ENCODE results near the gene TXNDC8. TPM values are rescaled to one million over a fixed set of nuclear protein-coding genes. Genes with fewer than 3 reads are reported as not detected.
A peak's percentile ranks its signal among the peaks of the same experiment; 100 is the strongest.

Gene TXNDC8
- total RNA-seq, 1 experiment from 2014 or later = not detected

- ATAC-seq = no peak
- ChIA-PET POLR2A (no interaction called here), CTCF (no interaction called here)
- no peak for TF ChIP-seq TP53 (CRISPR knock-in tag; IDR thresholded peaks at IDR 0.05)
- DNase-seq (ENCODE audit: low spot score) = no peak
- Mint-ChIP-seq H3K27me3 (ENCODE audit: low read depth) (no peaks in the 10 kb centered on the region), H3K4me1 (peaks cover 31% of the 10 kb centered on the region), H3K9me3 (no peaks in the 10 kb centered on the region), H3K4me3 (no peak overlapping the region), H3K36me3 (no peaks in the 10 kb centered on the region), H3K27ac (no peak overlapping the region)
Observed at GRCh38 chr9:110258690-110259091, 79.0 kb downstream of the TXNDC8 start.

- TF ChIP-seq ZNF423 (CRISPR knock-in tag; IDR thresholded peaks at IDR 0.05) = no peak
- TF ChIP-seq E2F4 (CRISPR knock-in tag; IDR thresholded peaks at IDR 0.05; ENCODE audit: borderline replicate concordance, low read depth) = no peak
- no peak for TF ChIP-seq ZNF121 (CRISPR knock-in tag; IDR thresholded peaks at IDR 0.05)
- no peak for TF ChIP-seq GABPB1 (CRISPR knock-in tag; IDR thresholded peaks at IDR 0.05)
- Mint-ChIP-seq H3K4me1 (peaks cover 38% of the 10 kb centered on the region), H3K27me3 (ENCODE audit: low read depth) (no peaks in the 10 kb centered on the region), H3K36me3 (no peaks in the 10 kb centered on the region), H3K4me3 (peak overlapping the region; percentile 98; the same call in 1 of the 2 replicates), H3K9me3 (no peaks in the 10 kb centered on the region), H3K27ac (no peak overlapping the region)
- ATAC-seq = no peak
- CTCF ChIA-PET = interaction anchor here (0.7 to 1.2 kb wide), 2 partner anchors 40 to 74 kb away, joined by 3 read pairs; no protein-coding TSS in a partner anchor
- POLR2A ChIA-PET = interaction anchor here (1.7 kb wide), 1 partner anchor 15 kb away, joined by 6 read pairs; no protein-coding TSS in a partner anchor
- no peak for DNase-seq (ENCODE audit: low spot score)
Observed at GRCh38 chr9:110257956-110258355, 79.7 kb downstream of the TXNDC8 start.

- POLR2A ChIA-PET = interaction anchor here (1.2 to 1.7 kb wide), 2 partner anchors 15 to 84 kb away, joined by 5 to 6 read pairs; no protein-coding TSS in a partner anchor
- no peaks in the 10 kb centered on the region for H3K36me3 Mint-ChIP-seq
- peaks cover 45% of the 10 kb centered on the region for H3K4me1 Mint-ChIP-seq
- no peak for DNase-seq (ENCODE audit: low spot score)
- ATAC-seq = peak; percentile 32
- H3K9me3 Mint-ChIP-seq = no peaks in the 10 kb centered on the region
- no peak for TF ChIP-seq TEAD4 (CRISPR knock-in tag; IDR thresholded peaks at IDR 0.05)
- no peak for TF ChIP-seq NFYB (CRISPR knock-in tag; conservative IDR thresholded peaks at IDR 0.05; ENCODE audit: low read depth)
- TF ChIP-seq ZNF423 (CRISPR knock-in tag; IDR thresholded peaks at IDR 0.05) = no peak
- no peak for TF ChIP-seq FOXP1 (CRISPR knock-in tag; IDR thresholded peaks at IDR 0.05; ENCODE audit: borderline replicate concordance)
- TF ChIP-seq ERG (CRISPR knock-in tag; IDR thresholded peaks at IDR 0.05) = no peak
- no peak for TF ChIP-seq IRF1 (CRISPR knock-in tag; IDR thresholded peaks at IDR 0.05)
- TF ChIP-seq HMGXB4 (CRISPR knock-in tag; IDR thresholded peaks at IDR 0.05) = 0 out of 2 replicates have a peak, but pooled peaks have one; percentile 27
- no peak for TF ChIP-seq ZNF219 (CRISPR knock-in tag; IDR thresholded peaks at IDR 0.05; ENCODE audit: borderline replicate concordance)
- no peak for TF ChIP-seq ATF2 (CRISPR knock-in tag; IDR thresholded peaks at IDR 0.05; ENCODE audit: borderline replicate concordance, low read depth)
- no peak for TF ChIP-seq ZNF138 (CRISPR knock-in tag; conservative IDR thresholded peaks at IDR 0.05)
- TF ChIP-seq ETV6 (CRISPR knock-in tag; IDR thresholded peaks at IDR 0.05) = no peak
- 0 out of 2 replicates have a peak, but pooled peaks have one; percentile 50 for TF ChIP-seq GTF2I (CRISPR knock-in tag; conservative IDR thresholded peaks at IDR 0.05)
- 0 out of 2 replicates have a peak, but pooled peaks have one; percentile 42 for TF ChIP-seq KAT7 (CRISPR knock-in tag; IDR thresholded peaks at IDR 0.05; ENCODE audit: borderline replicate concordance)
- no peak for TF ChIP-seq ZNF232 (CRISPR knock-in tag; IDR thresholded peaks at IDR 0.05)
- TF ChIP-seq RELA (CRISPR knock-in tag; IDR thresholded peaks at IDR 0.05; ENCODE audit: borderline replicate concordance) = no peak
- TF ChIP-seq NFE2L1 (CRISPR knock-in tag; IDR thresholded peaks at IDR 0.05) = peak; percentile 46
- CTCF ChIA-PET = interaction anchor here (0.6 to 1.5 kb wide), 3 partner anchors 39 to 281 kb away, joined by 3 to 6 read pairs (median 3); no protein-coding TSS in a partner anchor
- peak overlapping the region; percentile 98 for H3K4me3 Mint-ChIP-seq
- H3K27ac Mint-ChIP-seq = peak overlapping the region; percentile 90
- no peaks in the 10 kb centered on the region for H3K27me3 Mint-ChIP-seq (ENCODE audit: low read depth)
Observed at GRCh38 chr9:110257097-110257841, 80.4 kb downstream of the TXNDC8 start.
